ENCODE results near the gene NOS1AP. TPM values are rescaled to one million over a fixed set of nuclear protein-coding genes. Genes with fewer than 3 reads are reported as not detected.

The NOS1AP gene
- total RNA-seq, 1 experiment from 2014 or later: 14.7 TPM

- no peak for TF ChIP-seq GABPB1 (CRISPR knock-in tag; IDR thresholded peaks at IDR 0.05)
- no peak overlapping the region for H3K4me3 Mint-ChIP-seq
- no peaks in the 10 kb centered on the region for H3K36me3 Mint-ChIP-seq
- no peaks in the 10 kb centered on the region for H3K27me3 Mint-ChIP-seq (ENCODE audit: low read depth)
- DNase-seq (ENCODE audit: low spot score) (no peak), ATAC-seq (no peak)
- 0 out of 2 replicates have a peak, but pooled peaks cover 4% of the 10 kb centered on the region for H3K9me3 Mint-ChIP-seq
- ChIA-PET POLR2A (no interaction called here), CTCF (no interaction called here)
- H3K4me1 Mint-ChIP-seq: peaks cover 68% of the 10 kb centered on the region
- no peak overlapping the region for H3K27ac Mint-ChIP-seq
Observed at GRCh38 chr1:162168261-162168660, 98.8 kb downstream of the NOS1AP start.

DNA sequence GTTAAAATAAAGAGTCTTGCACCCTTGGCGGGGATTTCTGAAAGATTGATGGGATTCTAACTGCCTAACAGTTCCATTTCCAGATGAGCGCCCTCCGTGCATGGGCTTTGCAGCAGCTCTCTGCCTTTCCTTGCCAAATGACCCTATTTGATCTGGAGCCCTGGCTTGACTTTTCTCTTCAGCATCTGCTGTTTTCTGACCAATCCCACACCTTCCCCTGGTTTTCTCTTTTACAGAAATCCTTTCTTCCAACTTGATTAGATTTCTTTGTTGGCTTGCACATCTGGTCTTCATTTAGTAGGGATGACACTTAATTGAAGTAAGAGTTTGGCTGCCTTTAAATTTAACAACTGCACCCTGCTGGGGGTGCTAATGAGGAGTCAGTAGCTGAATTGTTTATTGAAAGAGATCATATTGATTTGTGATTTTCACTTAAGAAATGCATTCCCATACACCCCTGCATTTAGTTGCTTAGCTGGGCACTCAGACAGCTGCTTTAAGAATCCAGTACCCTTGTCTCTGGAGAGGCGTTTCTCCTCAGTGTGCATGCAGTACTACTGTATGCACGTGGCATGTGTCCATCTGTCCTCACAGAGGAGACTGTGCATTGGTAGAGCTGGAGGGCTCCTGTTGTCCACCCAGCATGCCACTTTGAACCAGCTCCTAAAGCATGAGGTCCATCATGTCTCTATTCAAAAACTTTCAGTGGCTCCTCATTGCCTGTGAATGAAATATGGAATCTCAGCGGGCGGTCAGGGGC is 99.7 kb downstream of the NOS1AP start:
- no peak for DNase-seq (ENCODE audit: low spot score)
- TF ChIP-seq ZNF425 (CRISPR knock-in tag; conservative IDR thresholded peaks at IDR 0.05) (no peak), HMGA2 (CRISPR knock-in tag; IDR thresholded peaks at IDR 0.05) (no peak), PREB (CRISPR knock-in tag; IDR thresholded peaks at IDR 0.05; ENCODE audit: borderline replicate concordance) (no peak), STAT6 (CRISPR knock-in tag; conservative IDR thresholded peaks at IDR 0.05; ENCODE audit: low read depth) (no peak), CBFB (CRISPR knock-in tag; IDR thresholded peaks at IDR 0.05; ENCODE audit: low read depth) (no peak), NR2C2 (CRISPR knock-in tag; IDR thresholded peaks at IDR 0.05) (no peak), CDX4 (CRISPR knock-in tag; IDR thresholded peaks at IDR 0.05; ENCODE audit: borderline replicate concordance) (no peak), AR (CRISPR knock-in tag; IDR thresholded peaks at IDR 0.05) (no peak)
- H3K4me1 Mint-ChIP-seq: peaks cover 65% of the 10 kb centered on the region

DNA sequence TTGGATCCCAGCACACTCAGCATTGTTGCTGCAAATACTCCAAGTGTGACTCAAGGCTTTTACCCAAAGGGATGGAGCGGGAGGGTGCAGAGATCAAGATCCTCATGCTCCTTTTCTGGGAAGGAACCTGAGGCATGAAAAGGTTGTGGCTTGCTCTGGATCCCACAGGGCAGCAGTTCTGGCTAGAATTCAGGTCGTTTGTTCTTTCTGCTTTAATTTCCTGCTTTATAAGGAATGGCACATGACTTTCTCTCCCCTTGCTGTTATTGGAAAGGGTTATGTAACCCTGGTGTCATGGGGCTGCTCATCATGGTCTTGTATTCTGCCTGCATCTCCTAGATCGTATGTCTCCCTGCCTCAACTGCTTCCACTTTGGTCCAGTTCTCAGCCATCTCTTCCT is 101.6 kb downstream of the NOS1AP start:
- ChIA-PET CTCF (no interaction called here), POLR2A (no interaction called here)
- Mint-ChIP-seq H3K27me3 (ENCODE audit: low read depth) (no peaks in the 10 kb centered on the region; the same call in 1 of the 2 replicates), H3K4me1 (peaks cover 81% of the 10 kb centered on the region), H3K36me3 (no peaks in the 10 kb centered on the region), H3K9me3 (no peaks in the 10 kb centered on the region), H3K4me3 (no peak overlapping the region), H3K27ac (no peak overlapping the region)
- TF ChIP-seq, protein P1, sequence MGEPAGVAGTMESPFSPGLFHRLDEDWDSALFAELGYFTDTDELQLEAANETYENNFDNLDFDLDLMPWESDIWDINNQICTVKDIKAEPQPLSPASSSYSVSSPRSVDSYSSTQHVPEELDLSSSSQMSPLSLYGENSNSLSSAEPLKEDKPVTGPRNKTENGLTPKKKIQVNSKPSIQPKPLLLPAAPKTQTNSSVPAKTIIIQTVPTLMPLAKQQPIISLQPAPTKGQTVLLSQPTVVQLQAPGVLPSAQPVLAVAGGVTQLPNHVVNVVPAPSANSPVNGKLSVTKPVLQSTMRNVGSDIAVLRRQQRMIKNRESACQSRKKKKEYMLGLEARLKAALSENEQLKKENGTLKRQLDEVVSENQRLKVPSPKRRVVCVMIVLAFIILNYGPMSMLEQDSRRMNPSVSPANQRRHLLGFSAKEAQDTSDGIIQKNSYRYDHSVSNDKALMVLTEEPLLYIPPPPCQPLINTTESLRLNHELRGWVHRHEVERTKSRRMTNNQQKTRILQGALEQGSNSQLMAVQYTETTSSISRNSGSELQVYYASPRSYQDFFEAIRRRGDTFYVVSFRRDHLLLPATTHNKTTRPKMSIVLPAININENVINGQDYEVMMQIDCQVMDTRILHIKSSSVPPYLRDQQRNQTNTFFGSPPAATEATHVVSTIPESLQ (CRISPR knock-in tag; IDR thresholded peaks at IDR 0.05): no peak
- TF ChIP-seq GTF2I (CRISPR knock-in tag; conservative IDR thresholded peaks at IDR 0.05) (no peak), ZSCAN18 (CRISPR knock-in tag; IDR thresholded peaks at IDR 0.05) (no peak), CREM (CRISPR knock-in tag; IDR thresholded peaks at IDR 0.05) (no peak), CDX4 (CRISPR knock-in tag; IDR thresholded peaks at IDR 0.05; ENCODE audit: borderline replicate concordance) (no peak)
- TF ChIP-seq, protein P2, sequence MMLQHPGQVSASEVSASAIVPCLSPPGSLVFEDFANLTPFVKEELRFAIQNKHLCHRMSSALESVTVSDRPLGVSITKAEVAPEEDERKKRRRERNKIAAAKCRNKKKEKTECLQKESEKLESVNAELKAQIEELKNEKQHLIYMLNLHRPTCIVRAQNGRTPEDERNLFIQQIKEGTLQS (CRISPR knock-in tag; conservative IDR thresholded peaks at IDR 0.05): no peak
- TF ChIP-seq, protein P3, sequence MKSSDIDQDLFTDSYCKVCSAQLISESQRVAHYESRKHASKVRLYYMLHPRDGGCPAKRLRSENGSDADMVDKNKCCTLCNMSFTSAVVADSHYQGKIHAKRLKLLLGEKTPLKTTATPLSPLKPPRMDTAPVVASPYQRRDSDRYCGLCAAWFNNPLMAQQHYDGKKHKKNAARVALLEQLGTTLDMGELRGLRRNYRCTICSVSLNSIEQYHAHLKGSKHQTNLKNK (CRISPR knock-in tag; IDR thresholded peaks at IDR 0.05): no peak
- ATAC-seq (no peak), DNase-seq (ENCODE audit: low spot score) (no peak)

More for the DNA sequence above, 99.7 kb downstream of the NOS1AP start:
- no peak overlapping the region for H3K4me3 Mint-ChIP-seq
- H3K9me3 Mint-ChIP-seq: 0 out of 2 replicates have a peak, but pooled peaks cover 4% of the 10 kb centered on the region
- ChIA-PET CTCF (no interaction called here), POLR2A (no interaction called here)
- no peak overlapping the region for H3K27ac Mint-ChIP-seq
- no peak for ATAC-seq
- H3K27me3 Mint-ChIP-seq (ENCODE audit: low read depth): no peaks in the 10 kb centered on the region; the same call in 1 of the 2 replicates
- no peaks in the 10 kb centered on the region for H3K36me3 Mint-ChIP-seq

Data from WTC11 (cell line).